Tibial nerve (tissue), 3 donors: ENCODE data around the gene SGTA.

ENCODE experiments used
- CTCF ChIP-seq, 5 experiments: fragments of 200-600 bp in 3 of 5; fragments of 450-650 bp in 2 of 5; sonication (generic) in 3 of 5; IDR thresholded peaks; one replicate each; pipeline ENCODE4 v1.5.1; 2016 to 2019; ENCODE audit warnings: antibody characterized with exemption in 5 of 5, mild to moderate bottlenecking in 3 of 5, moderate library complexity in 2 of 5
- POLR2A ChIP-seq, 2 donors: fragments of 450-650 bp; IDR thresholded peaks; one replicate each; pipeline ENCODE4 v1.6.1; 2017; ENCODE audit warnings: antibody characterized with exemption in 2 of 2, mild to moderate bottlenecking in 2 of 2, moderate library complexity in 2 of 2

GRCh38 chr19:2719920-2720776 is 62.9 kb downstream of the SGTA start:
- TF ChIP-seq CTCF (IDR thresholded peaks at IDR 0.05) (no peak), POLR2A (IDR thresholded peaks at IDR 0.05) (no peak)
